SK-N-SH (cell line): ENCODE results near the gene GFPT2. TPM values are rescaled to one million over a fixed set of nuclear protein-coding genes. Genes with fewer than 3 reads are reported as not detected.

ENCODE experiments used
- CTCF ChIA-PET: fragments of 300-600, 350-600 bp; formaldehyde crosslinking; extraction: SDS; loops from one replicate; lab custom pipeline; 2021; lab: Yijun Ruan, JAX
- POLR2A ChIA-PET: fragments of 350-600 bp; sonication (Branson Sonifier 250); formaldehyde crosslinking; extraction: SDS; loops from one replicate; lab custom pipeline; 2020; ENCODE audit warnings: antibody characterized with exemption, inconsistent platforms; lab: Yijun Ruan, JAX
- DNase-seq: peaks from one replicate; pipeline ENCODE4 v3.0.0; 2012
- H2AFZ ChIP-seq: fragments of 200-600 bp; sonication (generic); 2 replicates; pipeline ENCODE4 v1.8.1; 2016; ENCODE audit warnings: antibody characterized with exemption, mild to moderate bottlenecking, low read depth
- H3F3A ChIP-seq: fragments of 200-600 bp; sonication (generic); replicated peaks from 2 replicates; pipeline ENCODE3; 2016; ENCODE audit warnings: antibody characterized with exemption, mild to moderate bottlenecking; ENCODE audit not compliant: insufficient read depth
- H3K27ac ChIP-seq, 2 experiments: fragments of 200-500 bp in 1 of 2; fragments of 200-600 bp in 1 of 2; sonication (Bioruptor generic) in 1 of 2; sonication (generic), shearing (Covaris generic) in 1 of 2; 2 replicates each; pipeline versions ENCODE4 v1.5.1 to v1.6.1; 2014 to 2016; ENCODE audit warnings: low read depth in 2 of 2, inconsistent platforms in 1 of 2, low read length in 1 of 2, mild to moderate bottlenecking in 1 of 2, mixed read lengths in 1 of 2
- H3K27me3 ChIP-seq: fragments of 200-600 bp; sonication (generic), shearing (Covaris generic); 2 replicates; pipeline ENCODE4 v1.6.1; 2016; ENCODE audit warnings: mixed run types; ENCODE audit not compliant: insufficient read depth
- H3K36me3 ChIP-seq, 2 experiments: fragments of 200-500 bp in 1 of 2; fragments of 200-600 bp in 1 of 2; sonication (Bioruptor generic) in 1 of 2; sonication (generic) in 1 of 2; replicated peaks in 1 of 2; 2 replicates each; pipeline versions ENCODE3 to v1.5.1; 2014 to 2016; ENCODE audit warnings: low read length in 1 of 2, mild to moderate bottlenecking in 1 of 2; ENCODE audit not compliant: insufficient read depth in 2 of 2, control insufficient read depth in 1 of 2
- H3K4me1 ChIP-seq, 2 experiments: fragments of 200-500 bp in 1 of 2; fragments of 200-600 bp in 1 of 2; sonication (Bioruptor generic) in 1 of 2; sonication (generic), shearing (Covaris generic) in 1 of 2; 2 replicates each; pipeline versions ENCODE4 v1.5.1 to v1.6.1; 2014 to 2016; ENCODE audit warnings: low read depth in 1 of 2, low read length in 1 of 2, mixed run types in 1 of 2; ENCODE audit not compliant: insufficient read depth in 2 of 2, control insufficient read depth in 1 of 2
- H3K4me2 ChIP-seq: fragments of 200-600 bp; sonication (generic), shearing (Covaris generic); 2 replicates; pipeline ENCODE4 v1.6.1; 2017; ENCODE audit warnings: mixed run types
- H3K4me3 ChIP-seq, 2 experiments: fragments of 200-500 bp in 1 of 2; fragments of 200-600 bp in 1 of 2; sonication (Bioruptor generic) in 1 of 2; sonication (generic), shearing (Covaris generic) in 1 of 2; 2 replicates each; pipeline versions ENCODE4 v1.5.1 to v1.8.1; 2014 to 2016; ENCODE audit warnings: low read depth in 2 of 2, inconsistent platforms in 1 of 2, low read length in 1 of 2, mild to moderate bottlenecking in 1 of 2, mixed read lengths in 1 of 2, moderate library complexity in 1 of 2
- H3K79me2 ChIP-seq: fragments of 200-600 bp; sonication (generic); 2 replicates; pipeline ENCODE4 v1.8.1; 2017; ENCODE audit warnings: mild to moderate bottlenecking; ENCODE audit not compliant: insufficient read depth
- H3K9ac ChIP-seq: fragments of 200-600 bp; sonication (generic); 2 replicates; pipeline ENCODE4 v1.6.1; 2017; ENCODE audit warnings: mixed run types
- H3K9me2 ChIP-seq: fragments of 200-600 bp; sonication (generic); 2 replicates; pipeline ENCODE4 v1.6.1; 2017; ENCODE audit warnings: mixed run types
- H3K9me3 ChIP-seq: fragments of 200-600 bp; sonication (generic); 2 replicates; pipeline ENCODE4 v1.6.1; 2017; ENCODE audit warnings: mixed run types, mild to moderate bottlenecking, moderate library complexity
- H4K20me1 ChIP-seq: fragments of 200-600 bp; sonication (generic); 2 replicates; pipeline ENCODE4 v1.6.1; 2017; ENCODE audit warnings: mild to moderate bottlenecking, mixed run types; ENCODE audit not compliant: insufficient read depth
- CHD2 ChIP-seq: fragments of 150-350 bp; IDR thresholded peaks from 2 replicates; pipeline ENCODE4 v1.6.1; 2018; ENCODE audit warnings: low read length; ENCODE audit not compliant: partially characterized antibody
- EP300 ChIP-seq, 2 experiments: IDR thresholded peaks; 2 replicates each; pipeline versions ENCODE4 v1.4.0 to v1.6.1; 2012; ENCODE audit warnings: borderline replicate concordance in 1 of 2, low read depth in 1 of 2, low read length in 1 of 2
- FOSL2 ChIP-seq: IDR thresholded peaks from 2 replicates; pipeline ENCODE4 v1.4.0; 2012; ENCODE audit warnings: low read depth, mild to moderate bottlenecking, moderate library complexity, borderline replicate concordance
- FOXJ3 ChIP-seq: sonication (generic); formaldehyde crosslinking; IDR thresholded peaks from 2 replicates; pipeline ENCODE4 v1.5.1; 2020; ENCODE audit warnings: mild to moderate bottlenecking, missing genetic modification reagents
- FOXM1 ChIP-seq: IDR thresholded peaks from 2 replicates; pipeline ENCODE4 v1.4.0; 2012; ENCODE audit warnings: low read depth, mild to moderate bottlenecking
- GABPA ChIP-seq: IDR thresholded peaks from 2 replicates; pipeline ENCODE4 v1.4.0; 2012; ENCODE audit warnings: low read depth, mild to moderate bottlenecking
- GATA2 ChIP-seq: sonication (generic); formaldehyde crosslinking; IDR thresholded peaks from 2 replicates; pipeline ENCODE4 v1.5.0; 2020; ENCODE audit warnings: mild to moderate bottlenecking, missing genetic modification reagents
- JUND ChIP-seq: IDR thresholded peaks from 2 replicates; pipeline ENCODE4 v1.4.0; 2012
- MEF2A ChIP-seq: IDR thresholded peaks from 2 replicates; pipeline ENCODE4 v1.4.0; 2012; ENCODE audit warnings: low read depth, borderline replicate concordance
- NRF1 ChIP-seq: IDR thresholded peaks from 2 replicates; pipeline ENCODE4 v1.6.1; 2012; ENCODE audit warnings: low read depth, mild to moderate bottlenecking, low read length
- PBX3 ChIP-seq: IDR thresholded peaks from 2 replicates; pipeline ENCODE4; 2012
- RAD21 ChIP-seq: IDR thresholded peaks from 2 replicates; pipeline ENCODE4 v1.6.1; 2012; ENCODE audit warnings: mild to moderate bottlenecking, low read length
- RCOR1 ChIP-seq: fragments of 150-350 bp; IDR thresholded peaks from 2 replicates; pipeline ENCODE4 v1.6.1; 2017; ENCODE audit warnings: antibody characterized with exemption, low read length
- REST ChIP-seq: IDR thresholded peaks from 2 replicates; pipeline ENCODE4 v1.6.1; 2012; ENCODE audit warnings: mild to moderate bottlenecking, low read depth, low read length, moderate library complexity
- SMC3 ChIP-seq: IDR thresholded peaks from 2 replicates; pipeline ENCODE4 v1.6.1; 2012; ENCODE audit warnings: low read depth, low read length, improper control_type of control experiment
- TAF1 ChIP-seq: IDR thresholded peaks from 2 replicates; pipeline ENCODE4 v1.6.1; 2012; ENCODE audit warnings: low read depth, mild to moderate bottlenecking, low read length, moderate library complexity, borderline replicate concordance
- TCF12 ChIP-seq: IDR thresholded peaks from 2 replicates; pipeline ENCODE4 v1.4.0; 2012
- USF2 ChIP-seq: fragments of 150-350 bp; IDR thresholded peaks from 2 replicates; pipeline ENCODE4 v1.6.1; 2017; ENCODE audit warnings: antibody characterized with exemption, low read length, low read depth, borderline replicate concordance
- WGBS: methylation state at CpG from one replicate; pipeline ENCODE4 v1.1.6; 2017; ENCODE audit warnings: low lambda C conversion rate; 5-methylcytosine and 5-hydroxymethylcytosine counted together
- polyA plus RNA-seq, 3 experiments: library from polyadenylated mRNA; depleted of rRNA; stranded (reverse); fragments of >200 nt; gene quantifications; 2 replicates each; pipeline ENCODE4 v1.2.3, GENCODE V29; 2012

The GFPT2 gene
- polyA plus RNA-seq, 1 of the 3 experiments (the other 2 are of a cell fraction) = 8.1 TPM

- TF ChIP-seq REST = no peak
- no peak for TF ChIP-seq RCOR1
Measured at GRCh38 chr5:180402716-180403115, 49.6 kb upstream of the GFPT2 start (continued).

- CTCF ChIA-PET = interaction anchor here (0.6 to 0.7 kb wide), 2 partner anchors 29 to 192 kb away, joined by 3 read pairs; partner anchors contain the start of gene RASGEF1C
Measured at GRCh38 chr5:180401229-180401907, 48.2 kb upstream of the GFPT2 start.

GRCh38 chr5:180400416-180400815, 47.3 kb upstream of the GFPT2 start:
- Histone ChIP-seq H2AFZ (no peak overlapping the region), H3K9me2 (no peaks in the 10 kb centered on the region), H3K27me3 (no peaks in the 10 kb centered on the region), H3K9me3 (no peaks in the 10 kb centered on the region), H3K27ac (no peak overlapping the region), H3K4me1 (no peaks in the 10 kb centered on the region), H3K36me3 (no peaks in the 10 kb centered on the region), H3K4me2 (no peak overlapping the region), H4K20me1 (no peaks in the 10 kb centered on the region), H3F3A (no peaks in the 10 kb centered on the region), H3K79me2 (no peaks in the 10 kb centered on the region), H3K9ac (no peak overlapping the region), H3K4me3 (no peak overlapping the region)
- CTCF ChIA-PET = no interaction called here
- 23% methylated on average over 8 of the region's 9 CpGs for WGBS
- no peak for DNase-seq
- POLR2A ChIA-PET = no interaction called here
- no peak for TF ChIP-seq REST
- no peak for TF ChIP-seq NRF1
- TF ChIP-seq USF2 = no peak
- no peak for TF ChIP-seq FOSL2
- TF ChIP-seq EP300 (IDR thresholded peaks at IDR 0.05; ENCODE audit: borderline replicate concordance in 1 of 2, low read depth in 1 of 2, low read length in 1 of 2) = no peak
- TF ChIP-seq SMC3 = no peak
- no peak for TF ChIP-seq GABPA
- no peak for TF ChIP-seq CHD2
- no peak for TF ChIP-seq RAD21
- no peak for TF ChIP-seq MEF2A
- TF ChIP-seq FOXM1 = no peak
- no peak for TF ChIP-seq PBX3

More at GRCh38 chr5:180401229-180401907, 48.2 kb upstream of the GFPT2 start:
- no peak for DNase-seq
- no peak overlapping the region for H3K27ac ChIP-seq
- H3F3A ChIP-seq = no peaks in the 10 kb centered on the region
- no peak overlapping the region for H3K4me2 ChIP-seq
- no peaks in the 10 kb centered on the region for H3K36me3 ChIP-seq
- H2AFZ ChIP-seq = no peak overlapping the region
- H3K4me3 ChIP-seq = no peak overlapping the region
- 33% methylated on average over 11 of the region's 11 CpGs for WGBS
- POLR2A ChIA-PET = no interaction called here
- no peaks in the 10 kb centered on the region for H3K9me3 ChIP-seq
- H4K20me1 ChIP-seq = no peaks in the 10 kb centered on the region
- no peaks in the 10 kb centered on the region for H3K27me3 ChIP-seq
- H3K9ac ChIP-seq = no peak overlapping the region
- TF ChIP-seq GATA2 (no peak), FOXJ3 (CRISPR knock-in tag) (no peak), TCF12 (no peak), RAD21 (no peak), JUND (no peak), TAF1 (no peak), RCOR1 (no peak), SMC3 (no peak)
- H3K79me2 ChIP-seq = no peaks in the 10 kb centered on the region
- H3K4me1 ChIP-seq = no peaks in the 10 kb centered on the region
- H3K9me2 ChIP-seq = no peaks in the 10 kb centered on the region
